ACHN (cell line): ENCODE measurements around the gene KRT10.
"Not testable (repeated sequence)": the region's sequence is repeated elsewhere in the genome, so short reads cannot be mapped to it uniquely, and the experiment has no call there.

Experiments used
- DNase-seq: peaks from one replicate; pipeline ENCODE4 v3.0.0-alpha.2; 2015
- in situ Hi-C: cut with HindIII; loops from 2 replicates; pipeline ENCODE4 v1.10.0; 2017; ENCODE audit warnings: low sequenced_read_pairs, low pct_ligation_motif_present, low pct_unique_long_range_greater_than_20kb

The KRT10 gene

GRCh38 chr17:40822132-40822812 is at the start of gene KRT10:
KRT10 (minus strand) TSS chr17:40822614; CDS start chr17:40822585, 29 bp downstream.
- DNase-seq = no peak
- in situ Hi-C loops = no loop called here

GRCh38 chr17:40871316-40871715 is 48.9 kb upstream of the KRT10 start:
- in situ Hi-C loops = no loop called here
- no peak for DNase-seq

- no peak for DNase-seq
- in situ Hi-C loops = no loop called here
Observed at GRCh38 chr17:40870136-40870535, 47.7 kb upstream of the KRT10 start.

- no peak for DNase-seq
- in situ Hi-C loops = no loop called here
Observed at GRCh38 chr17:40866838-40867237, 44.4 kb upstream of the KRT10 start, which contains the start of gene KRT12. KRT12 (minus strand) TSS chr17:40867223; CDS start chr17:40867186, 37 bp downstream.

GRCh38 chr17:40864661-40865390 is 42.4 kb upstream of the KRT10 start:
- in situ Hi-C loops = no loop called here
- DNase-seq = no peak

GRCh38 chr17:40862985-40863733 is 40.7 kb upstream of the KRT10 start:
- in situ Hi-C loops = no loop called here
- DNase-seq = no peak

GRCh38 chr17:40859536-40859935 is 37.1 kb upstream of the KRT10 start:
- DNase-seq = no peak
- in situ Hi-C loops = no loop called here

GRCh38 chr17:40858667-40859066 is 36.3 kb upstream of the KRT10 start:
- DNase-seq, in situ Hi-C loops: not testable (repeated sequence)

GRCh38 chr17:40857535-40857934 is 35.1 kb upstream of the KRT10 start:
- in situ Hi-C loops = no loop called here
- no peak for DNase-seq

- DNase-seq = peak; percentile 82
- in situ Hi-C loops = no loop called here
Observed at GRCh38 chr17:40854175-40854814, 31.9 kb upstream of the KRT10 start.

GRCh38 chr17:40852364-40852763 is 29.9 kb upstream of the KRT10 start:
- in situ Hi-C loops = no loop called here
- DNase-seq = no peak

- in situ Hi-C loops = no loop called here
Observed at GRCh38 chr17:40850293-40850972, 28.0 kb upstream of the KRT10 start.

GRCh38 chr17:40849723-40850122 is 27.3 kb upstream of the KRT10 start:
- in situ Hi-C loops = no loop called here

More at GRCh38 chr17:40850293-40850972, 28.0 kb upstream of the KRT10 start:
- DNase-seq = no peak

GRCh38 chr17:40848583-40849235 is 26.3 kb upstream of the KRT10 start:
- in situ Hi-C loops = no loop called here
- DNase-seq = no peak

More at GRCh38 chr17:40849723-40850122, 27.3 kb upstream of the KRT10 start:
- DNase-seq = no peak

- no peak for DNase-seq
- in situ Hi-C loops = no loop called here
Observed at GRCh38 chr17:40846515-40847144, 24.2 kb upstream of the KRT10 start.

GRCh38 chr17:40844671-40845107 is 22.3 kb upstream of the KRT10 start:
- DNase-seq = no peak
- in situ Hi-C loops = no loop called here

GRCh38 chr17:40843242-40843641 is 20.8 kb upstream of the KRT10 start:
- DNase-seq = no peak
- in situ Hi-C loops = no loop called here
